HK-2 (cell line): ENCODE measurements around the gene SLC18A3.
A peak's percentile ranks its signal among the peaks of the same experiment; 100 is the strongest.

Experiments
- DNase-seq: peaks from one replicate; pipeline ENCODE4 v3.0.0-alpha.2; 2018; ENCODE audit not compliant: unreplicated experiment

Gene SLC18A3

GRCh38 chr10:49610114-49610457 lies at the start of gene SLC18A3:
SLC18A3 (plus strand) TSS chr10:49610310; CDS start chr10:49610741, 431 bp downstream.
- no peak for DNase-seq

DNA sequence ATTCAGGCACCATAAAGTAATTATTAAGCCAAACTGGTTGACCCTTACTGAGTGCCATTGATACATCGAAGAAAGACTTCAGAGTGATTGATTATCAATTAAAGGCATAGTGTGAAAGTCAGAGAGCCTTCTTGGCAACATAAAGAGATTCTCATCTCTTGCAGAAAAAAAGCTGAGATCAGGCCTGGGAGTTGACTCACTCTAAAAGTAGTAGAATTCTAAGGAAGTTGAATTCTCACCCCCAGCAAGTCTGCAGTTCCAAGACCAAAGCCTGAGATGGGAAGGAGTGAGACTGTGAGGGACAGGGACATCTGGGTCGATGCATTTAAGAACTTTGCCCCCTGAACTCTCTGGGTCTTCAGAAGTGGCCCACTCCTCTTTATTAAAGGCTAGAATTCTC lies 49.6 kb upstream of the SLC18A3 start:
- DNase-seq, result no peak

GRCh38 chr10:49562893-49563292 lies 47.2 kb upstream of the SLC18A3 start:
- DNase-seq, result no peak

DNA sequence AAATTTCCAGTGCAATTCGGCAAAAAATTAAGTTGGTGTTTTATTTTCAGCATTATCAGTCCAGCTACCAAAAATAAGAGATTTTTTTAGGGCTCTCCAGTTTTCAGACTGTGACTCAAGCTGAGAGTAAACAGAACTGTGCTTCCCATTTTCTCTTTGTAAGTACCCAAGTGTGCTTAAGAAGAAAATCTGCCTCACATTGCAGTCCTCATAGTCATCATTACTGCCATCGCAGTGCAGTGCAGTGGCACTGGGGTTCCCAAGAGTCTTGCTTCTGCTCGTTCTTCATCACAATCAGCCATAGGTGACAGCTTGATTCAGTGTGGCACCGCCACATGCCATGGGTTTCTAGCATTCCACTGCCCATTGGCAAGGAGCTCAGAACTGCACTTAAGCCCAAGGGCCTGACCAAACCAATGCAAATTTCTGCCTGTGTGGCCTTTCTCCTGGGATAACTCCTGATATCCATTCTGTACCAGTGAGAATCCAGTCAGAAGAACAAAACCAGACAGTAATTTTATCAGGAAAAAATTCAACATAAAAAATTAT lies 45.6 kb upstream of the SLC18A3 start:
- no peak for DNase-seq

DNA sequence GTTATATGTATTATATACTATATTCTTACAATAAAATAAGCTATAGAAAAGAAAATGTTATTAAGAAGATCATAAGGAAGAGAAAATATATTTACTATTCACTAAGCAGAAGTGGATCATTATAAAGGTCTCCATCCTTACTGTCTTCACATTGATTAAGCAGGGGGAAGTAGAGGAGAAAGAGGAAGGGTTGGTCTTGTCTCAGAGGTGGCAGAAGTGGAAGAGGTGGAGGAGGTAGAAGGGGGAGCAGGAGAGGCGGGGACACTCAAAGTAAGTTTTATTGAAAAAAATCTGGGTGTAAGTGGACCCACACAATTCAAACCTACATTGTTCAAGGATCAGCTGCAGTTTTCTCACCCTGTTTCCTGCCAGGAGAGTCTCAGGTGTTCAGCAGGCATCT lies 42.3 kb upstream of the SLC18A3 start:
- no peak for DNase-seq

DNA sequence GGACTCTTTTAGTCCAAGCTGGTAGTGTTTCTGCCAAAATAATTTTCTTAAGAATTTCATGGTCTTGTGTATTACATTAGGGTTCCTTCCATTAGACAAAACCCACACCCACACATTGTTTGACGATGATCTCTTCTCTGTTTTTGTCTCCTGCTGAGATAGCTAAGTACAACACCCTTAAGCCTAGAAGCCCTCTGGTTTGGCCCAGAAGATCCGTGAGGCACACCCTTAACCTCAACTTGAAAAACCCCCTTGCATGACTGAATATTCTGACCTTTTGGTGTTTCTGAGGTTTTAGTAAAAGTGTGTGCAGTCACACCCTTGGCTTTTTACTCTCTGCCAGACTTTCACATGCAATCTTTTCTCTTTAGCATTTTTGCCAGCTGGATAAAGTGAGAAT lies 41.9 kb upstream of the SLC18A3 start:
- no peak for DNase-seq

DNA sequence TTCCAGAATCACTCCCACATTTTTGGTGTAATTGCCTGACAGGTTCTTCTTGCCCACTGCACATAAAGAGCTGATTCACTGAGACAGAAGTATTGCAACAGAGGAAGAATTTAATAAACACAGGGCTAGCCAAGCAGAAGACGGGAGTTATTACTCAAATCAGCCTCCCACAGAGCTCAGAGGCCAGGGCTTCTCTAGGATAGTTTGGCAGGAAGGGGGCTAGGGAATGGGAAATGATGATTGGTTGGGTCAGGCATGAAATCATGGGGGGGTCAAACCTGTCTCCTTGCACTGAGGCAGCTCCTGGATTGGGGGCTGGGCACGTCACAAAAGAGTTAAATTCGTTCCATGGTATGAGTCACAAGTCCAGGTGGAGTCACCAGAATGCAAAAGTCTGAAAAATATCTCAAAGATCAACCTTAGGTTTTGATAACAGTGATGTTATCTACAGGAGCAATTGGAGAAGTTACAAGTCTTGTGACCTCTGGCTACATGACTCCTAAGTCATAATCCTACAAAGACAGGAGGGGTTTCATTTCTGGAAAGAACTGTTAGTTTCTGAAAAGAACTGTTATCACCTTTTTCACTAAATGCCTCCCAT lies 41.0 kb upstream of the SLC18A3 start:
- no peak for DNase-seq

- DNase-seq, result no peak
These were observed 38.7 kb upstream of the SLC18A3 start for GRCh38 chr10:49571388-49571787.

DNA sequence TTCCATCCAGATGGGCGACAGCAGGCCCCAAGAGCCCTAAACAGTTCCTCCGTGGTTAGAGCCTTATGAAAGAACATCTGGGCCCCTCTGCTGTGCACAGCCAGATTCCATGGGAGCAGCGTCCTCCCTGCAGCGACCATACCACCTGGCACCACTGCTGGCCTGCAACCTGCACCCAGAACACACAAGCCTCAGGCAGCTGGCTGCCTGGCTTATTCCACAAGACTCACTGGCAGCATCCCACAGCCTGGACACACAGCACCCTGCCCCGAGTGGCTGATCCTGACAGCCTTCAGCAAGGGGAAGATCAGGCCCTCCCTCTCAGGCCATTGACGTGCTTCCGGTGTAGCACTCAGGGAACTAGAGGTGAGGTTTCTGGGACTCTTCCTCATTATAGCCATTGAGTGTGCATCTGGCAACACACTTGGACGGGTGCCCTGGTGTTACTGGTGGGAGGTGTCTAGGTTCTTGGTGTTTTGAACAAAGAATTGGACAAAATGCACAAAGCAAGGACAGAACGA lies 37.5 kb upstream of the SLC18A3 start:
- DNase-seq, result no peak

- DNase-seq, result no peak
These were observed 34.5 kb upstream of the SLC18A3 start for GRCh38 chr10:49575489-49576072.

- no peak for DNase-seq
These were observed 32.8 kb upstream of the SLC18A3 start for GRCh38 chr10:49577182-49577925.

GRCh38 chr10:49578392-49578791 lies 31.7 kb upstream of the SLC18A3 start:
- no peak for DNase-seq

DNA sequence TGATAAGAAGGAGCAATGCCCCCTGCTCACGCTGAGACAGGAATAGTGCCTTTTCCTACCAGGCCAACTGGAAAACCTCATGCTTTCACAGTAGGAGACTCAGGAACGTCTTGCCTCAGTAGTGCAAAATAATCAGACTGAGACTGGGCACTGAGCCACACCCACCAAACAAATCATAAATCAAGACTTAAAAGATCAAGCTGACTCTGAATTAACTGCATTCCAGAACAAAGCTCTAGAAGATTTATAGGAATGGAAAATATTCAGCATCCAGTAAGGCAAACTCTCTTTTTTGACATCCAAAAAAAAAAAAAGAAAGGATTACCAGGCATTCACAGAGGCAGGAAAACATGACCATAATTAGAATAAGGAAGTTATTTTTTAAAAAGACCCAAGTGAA lies 30.5 kb upstream of the SLC18A3 start:
- no peak for DNase-seq

GRCh38 chr10:49585387-49585786 lies 24.7 kb upstream of the SLC18A3 start:
- DNase-seq, result no peak

- DNase-seq, result no peak
These were observed 22.1 kb upstream of the SLC18A3 start for GRCh38 chr10:49587981-49588380.

GRCh38 chr10:49592726-49593563 lies 17.2 kb upstream of the SLC18A3 start:
- peak; percentile 73 for DNase-seq

DNA sequence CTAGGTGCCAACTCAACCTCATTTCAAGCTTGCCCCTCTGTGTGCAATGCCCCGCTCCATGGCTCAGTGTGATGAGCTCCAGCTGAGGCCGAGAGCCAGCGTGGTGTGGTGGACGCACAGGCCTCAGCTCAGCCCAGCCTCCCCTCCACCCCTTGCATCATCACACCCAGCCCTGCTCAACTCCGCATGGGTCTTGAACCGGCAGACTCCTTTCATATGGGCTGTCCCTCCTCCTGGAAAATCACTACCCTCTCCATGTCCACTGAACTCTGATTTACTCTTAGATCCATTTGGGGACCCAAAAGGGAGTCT lies 16.6 kb upstream of the SLC18A3 start:
- DNase-seq, result no peak

GRCh38 chr10:49593998-49594397 lies 16.1 kb upstream of the SLC18A3 start:
- no peak for DNase-seq

DNA sequence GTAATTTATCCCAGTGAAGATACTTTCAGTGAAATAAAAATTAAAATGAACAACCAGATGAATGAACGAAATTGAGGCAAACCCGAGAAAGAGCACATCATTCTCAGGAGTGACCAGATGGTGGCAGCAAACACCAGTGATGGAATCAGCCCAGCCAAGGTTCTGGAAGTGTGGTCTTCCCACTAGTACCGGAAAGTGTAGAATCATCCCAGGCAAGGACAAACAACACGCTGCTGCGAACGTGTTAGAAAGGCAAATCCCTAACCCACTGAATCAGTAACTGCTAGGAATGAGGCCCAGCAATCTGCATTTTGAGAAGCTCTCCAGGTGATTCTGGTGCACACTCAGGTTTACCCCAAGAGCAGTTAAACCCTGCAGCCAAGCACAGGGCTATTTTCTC lies 15.5 kb upstream of the SLC18A3 start:
- peak; percentile 56 for DNase-seq

GRCh38 chr10:49595003-49595712 lies 15.0 kb upstream of the SLC18A3 start:
- no peak for DNase-seq

GRCh38 chr10:49595713-49596492 lies 14.2 kb upstream of the SLC18A3 start:
- DNase-seq, result no peak
